HG03378 (cell line): ENCODE data around the gene TMEM132C.

Source experiments
- ATAC-seq: cut with Tn5 transposase; IDR thresholded peaks from one replicate; pipeline ENCODE4 v1.9.1; 2021; ENCODE audit warnings: mild to moderate bottlenecking, moderate library complexity; ENCODE audit not compliant: unreplicated experiment

TMEM132C gene

DNA sequence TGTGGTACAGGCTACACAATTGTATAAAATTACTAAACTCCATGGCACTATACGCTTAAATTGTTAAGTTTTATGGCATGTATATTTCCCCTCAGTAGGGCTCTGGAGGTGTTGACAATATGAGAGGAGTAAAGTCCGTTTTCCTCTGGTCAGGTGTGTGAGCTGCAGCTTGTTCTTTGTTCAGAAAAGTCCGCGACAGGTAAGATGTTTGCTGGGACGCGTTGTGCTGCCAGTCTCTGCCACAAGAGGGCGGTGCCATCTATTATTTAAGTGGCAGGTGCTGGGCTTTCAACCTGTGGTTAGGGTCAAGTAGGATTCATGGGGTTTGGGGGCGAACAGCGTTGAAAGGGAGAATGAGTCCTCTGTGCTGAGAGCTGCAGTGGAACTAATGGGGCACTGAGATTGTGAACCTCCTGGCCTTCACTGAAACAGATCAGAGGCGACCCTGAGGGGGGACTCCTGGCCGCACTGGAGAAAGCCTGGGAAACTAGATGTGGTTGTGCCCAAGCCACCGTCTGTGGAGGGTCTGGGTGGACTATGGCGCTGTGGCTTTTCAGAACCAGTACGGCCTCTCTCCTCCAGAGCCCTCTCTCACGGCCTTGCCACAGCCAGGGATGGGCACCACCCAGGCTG, 377.8 kb downstream of the TMEM132C start:
- ATAC-seq: no peak

DNA sequence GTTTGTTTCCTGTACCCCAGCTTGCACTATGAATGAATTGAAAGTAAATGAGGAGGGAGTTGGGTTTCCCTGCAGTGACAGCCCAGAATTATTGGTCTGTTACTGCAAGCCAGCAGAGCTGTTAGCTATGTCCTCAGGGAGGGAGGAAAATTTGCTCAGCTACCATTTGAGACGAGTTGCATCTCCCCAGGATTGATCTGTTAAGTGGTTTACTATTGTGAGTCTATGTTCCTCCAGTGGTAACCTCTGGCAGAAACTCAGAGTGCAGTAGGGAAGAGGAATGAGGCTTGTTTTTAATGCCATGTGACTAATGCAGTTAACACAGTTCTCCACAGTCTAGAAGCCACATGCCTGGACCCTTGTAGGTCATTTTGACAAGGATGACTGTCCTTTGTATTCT, 382.9 kb downstream of the TMEM132C start:
- no peak for ATAC-seq

DNA sequence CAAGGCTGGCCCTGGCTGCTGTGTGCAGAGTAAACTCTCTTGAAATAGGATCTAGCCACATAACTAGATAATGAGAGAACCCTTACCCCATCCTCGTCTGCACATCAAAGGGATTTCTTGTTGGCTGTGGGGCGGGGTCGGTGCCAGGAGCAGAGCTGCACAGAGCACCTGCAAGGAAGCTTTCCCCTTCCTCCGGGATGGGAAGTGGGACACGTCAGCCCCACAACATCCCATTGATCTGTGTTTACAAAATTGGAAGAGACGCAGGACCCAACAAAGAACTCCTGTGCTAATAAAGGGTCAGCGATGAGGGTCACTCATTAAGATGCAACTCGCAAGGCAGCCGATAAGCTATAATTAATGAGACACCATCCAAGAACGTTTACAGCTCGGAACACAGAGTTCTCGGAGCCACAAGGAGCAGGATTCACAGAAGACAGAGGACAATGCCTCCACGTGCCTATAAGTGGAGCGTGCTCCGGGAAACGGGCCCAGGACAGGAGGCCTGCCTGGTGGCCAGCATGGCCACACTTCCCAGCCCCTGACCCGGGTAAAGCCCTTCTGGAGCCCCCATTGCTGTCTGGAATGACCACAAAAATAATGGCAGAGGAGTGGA, 385.3 kb downstream of the TMEM132C start:
- ATAC-seq: no peak

DNA sequence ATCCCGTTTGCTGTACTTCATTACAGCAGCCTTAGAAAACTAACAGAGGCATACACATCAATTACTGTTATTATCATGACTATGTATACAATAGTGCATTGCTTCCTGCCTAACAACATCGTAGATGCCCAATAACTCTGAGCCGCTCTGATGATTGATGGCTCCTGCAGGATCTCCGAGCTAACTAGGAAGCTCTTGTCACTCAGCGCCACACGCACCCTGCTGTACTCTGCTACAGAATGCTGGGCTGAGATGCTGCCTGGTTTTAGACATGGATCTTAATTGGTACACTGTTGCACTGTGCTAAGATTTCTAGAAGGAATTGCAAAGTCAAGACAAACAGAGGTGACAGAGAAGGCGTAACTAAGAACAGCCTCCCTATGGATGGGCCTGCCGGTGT, 387.5 kb downstream of the TMEM132C start:
- ATAC-seq: no peak

DNA sequence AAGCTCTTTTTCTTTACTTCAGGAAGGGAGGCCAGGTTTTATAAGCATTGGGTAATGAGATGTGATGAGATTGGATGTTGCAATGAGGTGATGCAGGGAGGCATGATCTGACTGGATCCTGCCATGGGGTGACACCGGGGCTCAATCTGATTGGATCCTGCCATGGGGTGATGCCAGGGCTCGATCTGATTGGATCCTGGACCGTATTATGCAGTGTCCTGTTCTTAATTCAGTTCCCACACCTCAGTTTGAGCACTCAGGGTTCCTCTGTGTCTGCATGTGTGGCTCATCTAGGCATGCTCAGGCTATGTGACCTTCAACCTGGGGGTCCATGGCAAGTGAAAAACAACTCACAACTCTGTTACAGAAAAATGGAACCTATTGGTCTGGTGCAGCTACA, 390.4 kb downstream of the TMEM132C start:
- ATAC-seq: no peak

DNA sequence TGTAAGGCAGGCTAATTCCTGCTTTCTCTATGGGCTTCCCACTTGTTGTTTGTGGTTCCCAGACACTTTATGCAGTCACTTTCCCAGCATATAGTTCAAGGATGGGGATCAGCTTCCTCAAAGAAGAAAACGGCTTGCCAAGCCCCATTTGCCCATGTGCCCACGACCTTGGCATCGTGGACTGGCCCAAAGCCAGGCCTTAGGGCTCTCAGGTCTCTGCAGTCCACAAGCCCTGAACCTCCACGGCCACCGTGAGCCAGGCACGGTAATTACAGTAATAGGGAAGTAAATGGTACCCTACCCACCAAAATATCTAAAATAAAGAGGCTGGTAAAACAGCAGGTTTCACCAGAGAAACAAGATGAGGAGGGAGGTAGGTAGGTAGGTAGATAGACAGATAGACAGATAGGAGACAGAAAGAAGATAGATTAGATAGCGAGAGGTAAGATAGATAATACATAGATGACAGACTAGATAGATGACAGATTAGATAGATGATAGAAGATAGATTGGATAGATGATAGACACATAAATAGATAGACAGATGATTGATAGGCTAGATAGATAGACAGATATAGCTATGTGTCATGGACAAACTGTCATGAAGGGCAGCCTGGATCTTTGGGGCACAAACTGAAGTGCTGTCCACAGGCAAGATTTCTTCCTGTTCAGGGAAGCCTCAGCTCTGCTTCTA, 393.7 kb downstream of the TMEM132C start:
- ATAC-seq: no peak

DNA sequence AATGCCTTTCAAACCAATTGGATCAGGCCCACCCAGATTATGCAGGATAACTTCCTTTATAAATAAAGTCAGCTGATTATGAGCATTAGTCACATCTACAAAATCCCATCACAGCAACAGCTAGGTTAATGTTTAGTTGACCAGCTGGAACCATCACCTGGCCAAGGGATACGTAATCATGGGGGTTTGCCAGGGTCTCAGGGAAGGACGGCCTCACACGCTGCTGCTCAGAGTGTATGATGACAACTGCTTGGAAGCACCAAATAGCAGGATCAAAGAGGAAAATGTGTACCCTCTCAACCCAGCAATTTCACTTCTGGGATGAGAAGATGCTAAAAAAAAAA, 394.2 kb downstream of the TMEM132C start:
- ATAC-seq: no peak

DNA sequence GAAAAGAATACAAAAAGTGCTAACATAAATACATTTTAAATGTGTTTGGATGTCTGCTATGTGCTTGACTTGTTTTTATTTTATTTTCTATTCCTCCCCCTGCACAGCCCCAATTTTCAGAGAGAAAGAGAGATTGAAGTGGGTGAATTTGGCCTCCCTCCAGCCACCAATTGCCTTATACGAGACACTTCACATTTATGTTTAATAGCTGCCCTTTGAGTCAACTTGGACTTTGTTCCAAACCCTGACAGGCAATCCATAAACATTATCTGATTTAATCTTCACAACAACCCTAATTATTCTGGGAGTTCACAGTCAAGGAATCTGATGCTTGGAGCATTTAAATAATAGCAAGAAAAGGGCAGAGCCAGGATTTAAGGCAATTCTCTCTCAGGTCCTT, 395.1 kb downstream of the TMEM132C start:
- no peak for ATAC-seq

DNA sequence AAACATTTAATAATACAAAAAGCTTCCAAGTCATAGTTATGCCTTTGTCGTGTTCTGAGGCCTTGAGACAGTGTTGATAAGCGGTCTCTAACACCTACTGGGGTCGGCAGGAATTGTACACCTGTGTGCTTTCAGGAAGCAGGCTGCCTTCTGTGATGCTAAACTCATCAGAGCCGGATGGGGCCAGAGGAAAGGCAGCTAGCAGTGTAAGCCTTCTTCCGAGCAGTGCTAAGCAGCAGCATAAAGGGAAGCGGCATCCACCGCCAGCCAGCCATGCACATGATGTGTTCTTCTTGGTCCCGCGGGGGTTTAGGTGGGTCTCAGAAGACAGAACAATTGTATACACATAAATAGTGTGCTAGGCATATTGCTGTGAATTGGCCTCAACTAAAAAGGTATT, 397.5 kb downstream of the TMEM132C start:
- ATAC-seq: no peak

DNA sequence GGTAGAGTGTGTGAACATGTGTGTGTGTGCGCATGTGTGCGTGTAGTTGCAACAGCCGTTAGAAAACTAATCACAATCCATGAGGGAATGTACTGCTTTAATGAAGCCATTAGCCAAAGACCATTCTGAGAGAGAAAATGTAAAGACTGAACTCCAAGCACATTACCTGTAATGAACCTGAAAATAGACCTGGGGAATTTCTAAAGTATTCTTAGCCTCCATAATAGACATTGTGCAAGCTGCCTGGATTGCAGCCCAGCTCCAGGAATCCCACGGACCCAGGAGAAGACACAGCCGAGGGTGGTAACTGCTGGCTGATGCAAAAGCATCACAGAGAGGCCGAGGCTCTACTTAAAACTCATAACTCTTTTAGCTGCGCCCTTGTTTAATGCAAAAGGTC, 400.2 kb downstream of the TMEM132C start:
- ATAC-seq: no peak

DNA sequence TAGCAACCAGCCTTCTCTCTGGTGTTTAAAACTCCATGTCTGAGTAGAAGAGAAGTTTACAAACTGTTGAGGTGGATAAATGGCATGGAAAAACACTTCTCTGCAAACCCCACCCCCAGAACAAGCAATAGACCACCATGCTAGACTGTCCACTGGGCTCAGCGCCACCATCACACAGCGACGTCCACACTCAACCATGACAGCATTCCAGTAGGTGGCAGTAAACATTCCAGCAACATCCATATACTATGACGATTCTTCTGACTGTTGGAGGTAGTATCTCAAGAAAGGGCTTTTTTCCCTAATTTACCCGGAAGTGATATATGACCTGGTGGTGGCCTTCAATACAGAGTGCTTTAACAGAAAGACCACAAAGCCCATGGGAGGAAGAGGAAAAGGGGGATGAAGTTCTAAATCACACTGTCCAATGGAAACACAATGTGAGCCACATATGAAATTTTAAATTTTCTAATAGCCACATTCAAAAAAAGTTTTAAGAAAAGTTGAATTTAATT, 404.6 kb downstream of the TMEM132C start:
- ATAC-seq: no peak

DNA sequence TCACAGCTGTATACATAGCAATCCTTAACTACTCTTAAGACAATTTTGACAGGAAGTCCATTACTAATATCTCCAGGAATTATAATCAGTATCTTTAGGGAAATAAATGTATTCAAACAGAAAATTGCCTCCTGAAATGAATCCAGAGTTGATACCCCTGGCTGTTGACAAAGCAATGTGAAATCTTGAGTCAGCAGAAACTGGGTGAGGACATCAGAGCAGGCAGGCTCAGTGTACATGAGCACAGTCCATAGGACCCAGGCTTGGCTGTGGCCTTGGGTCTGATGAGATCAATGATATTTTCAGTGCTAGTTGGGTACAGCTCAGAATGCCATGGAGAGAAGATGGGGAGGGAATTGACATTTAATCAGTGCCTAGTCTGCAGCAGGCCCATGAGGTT, 405.5 kb downstream of the TMEM132C start:
- ATAC-seq: no peak

DNA sequence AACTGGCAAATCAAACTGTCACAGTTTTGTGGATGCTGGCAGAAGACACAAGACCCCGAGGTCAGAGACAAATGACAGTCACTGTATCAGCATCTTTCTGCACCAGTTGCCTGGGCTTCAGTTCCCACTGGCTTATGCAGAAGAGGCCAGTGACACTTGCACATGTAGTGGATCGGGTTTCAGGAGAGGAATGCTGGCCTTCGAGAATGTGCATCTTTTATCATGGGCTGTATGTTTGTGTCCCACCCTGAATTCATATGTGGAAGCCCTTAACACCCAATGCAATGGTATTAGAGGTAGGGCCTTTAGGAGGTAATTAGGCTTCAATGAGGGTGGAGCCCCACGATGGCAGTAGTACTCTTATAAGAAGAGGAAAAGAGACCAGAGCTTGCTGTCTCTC, 405.9 kb downstream of the TMEM132C start:
- no peak for ATAC-seq

DNA sequence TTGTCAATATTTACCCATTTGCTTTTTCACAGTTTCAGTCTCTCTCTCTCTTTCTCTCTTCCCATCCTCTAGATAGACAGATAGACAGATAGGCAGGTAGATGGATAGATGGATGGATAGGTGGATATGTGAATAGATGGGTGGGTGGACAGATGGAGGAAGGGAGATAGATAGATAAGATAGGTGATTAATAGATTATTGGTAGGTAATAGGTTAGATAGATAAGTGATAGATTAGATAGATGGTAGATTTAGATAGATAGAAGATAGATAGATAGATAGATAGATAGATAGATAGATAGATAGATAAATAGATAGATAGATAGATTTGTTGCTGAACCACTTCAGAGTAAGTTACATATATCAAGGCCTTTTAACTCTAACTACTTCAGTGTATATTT, 408.6 kb downstream of the TMEM132C start:
- no peak for ATAC-seq

DNA sequence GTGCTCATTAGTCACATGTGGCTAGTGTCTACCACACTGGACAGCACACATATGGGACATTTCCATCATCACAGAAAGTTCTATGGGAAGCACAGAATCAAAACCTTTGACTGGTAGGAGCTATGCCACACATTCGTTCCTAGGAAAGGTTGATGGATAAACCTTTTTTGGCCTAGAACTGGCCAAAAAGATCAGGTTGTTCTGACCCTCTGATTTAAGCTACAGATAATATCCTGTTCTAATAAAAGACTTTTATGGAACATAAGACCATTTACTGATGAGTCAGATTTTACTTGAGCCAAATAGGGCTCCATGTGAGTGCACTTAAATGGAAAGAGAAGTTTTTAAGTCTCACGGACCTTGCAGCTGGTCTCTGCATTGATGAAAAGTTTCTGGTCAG, 413.6 kb downstream of the TMEM132C start:
- ATAC-seq: no peak

DNA sequence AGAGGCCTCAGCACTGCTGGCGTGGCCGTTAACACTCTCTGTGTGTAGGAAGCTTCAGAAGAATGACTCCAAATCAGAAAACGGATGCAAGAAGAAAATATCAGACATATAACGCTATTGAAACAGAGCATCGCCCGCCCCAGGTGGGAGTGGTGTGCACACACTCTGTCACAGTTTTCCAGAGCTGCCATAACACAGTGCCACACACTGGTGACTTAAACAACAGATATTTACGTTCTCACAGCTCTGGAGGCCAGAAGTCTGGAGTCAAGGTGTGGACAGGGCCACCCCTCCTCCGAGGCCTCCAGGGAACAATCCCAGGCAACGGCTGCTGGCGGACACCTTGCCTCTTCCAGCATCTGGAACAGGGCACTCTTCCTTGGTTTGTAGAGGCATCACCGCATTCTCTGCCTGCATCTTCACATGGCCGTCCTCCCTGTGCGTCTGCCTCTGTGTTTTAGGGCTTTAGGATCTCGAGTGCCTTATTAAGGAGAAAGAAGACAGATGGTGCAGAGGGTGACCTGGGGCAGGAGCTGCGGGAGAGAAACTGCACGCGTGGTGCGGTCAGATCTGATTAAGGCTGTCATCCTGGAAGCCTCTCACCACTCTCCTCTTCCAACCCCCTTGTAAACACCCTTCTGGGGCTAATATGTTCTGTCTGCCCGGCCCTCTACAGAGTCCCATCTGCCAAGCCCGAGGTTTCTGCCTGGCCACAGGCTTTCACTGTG, 415.7 kb downstream of the TMEM132C start:
- ATAC-seq: no peak

DNA sequence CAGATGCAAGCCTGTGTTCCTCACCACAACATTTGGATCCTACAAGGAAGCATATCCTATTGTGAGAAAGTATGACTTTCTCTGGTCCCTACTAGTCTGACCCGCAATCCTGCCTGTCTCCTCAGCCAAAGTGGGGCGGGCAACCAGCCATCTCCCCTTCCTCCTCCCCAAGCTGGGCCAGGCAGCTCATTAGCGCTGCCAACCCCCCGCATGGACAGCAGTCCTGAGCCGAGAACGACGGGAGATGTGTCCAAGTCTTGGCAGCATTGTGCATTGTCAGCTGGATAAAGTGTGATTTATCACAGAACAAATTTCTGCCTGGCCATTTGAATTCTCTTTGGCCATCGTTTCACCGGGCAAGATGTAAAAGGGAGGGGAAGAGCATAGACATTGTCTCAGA, 417.4 kb downstream of the TMEM132C start:
- ATAC-seq: no peak

DNA sequence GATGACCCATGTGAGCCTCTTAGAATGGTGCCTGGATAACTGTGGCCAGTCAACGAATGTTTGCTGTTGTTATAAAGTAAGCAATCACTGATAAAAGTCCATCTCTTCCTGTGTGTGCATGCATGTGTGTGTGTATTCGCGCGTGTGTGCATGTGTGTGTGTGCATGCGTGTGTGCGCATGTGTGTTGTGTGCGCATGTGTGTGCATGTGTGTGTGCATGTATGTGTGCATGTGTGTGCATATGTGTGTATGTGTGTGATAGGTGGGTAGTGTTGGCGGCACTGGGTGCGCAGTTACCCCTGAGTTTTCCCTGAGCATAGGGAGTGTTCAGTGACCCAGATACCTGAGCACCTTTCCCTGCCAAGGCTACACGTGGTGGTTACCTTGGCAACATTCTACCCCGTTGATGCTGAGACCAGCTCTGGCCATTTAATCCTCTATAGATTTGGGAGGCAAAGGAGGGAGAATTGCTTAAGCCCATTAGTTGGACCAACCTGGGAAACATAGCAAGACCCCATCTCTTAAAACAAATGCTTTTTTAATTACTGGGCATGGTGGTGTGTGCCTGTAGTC, 419.0 kb downstream of the TMEM132C start:
- ATAC-seq: no peak

DNA sequence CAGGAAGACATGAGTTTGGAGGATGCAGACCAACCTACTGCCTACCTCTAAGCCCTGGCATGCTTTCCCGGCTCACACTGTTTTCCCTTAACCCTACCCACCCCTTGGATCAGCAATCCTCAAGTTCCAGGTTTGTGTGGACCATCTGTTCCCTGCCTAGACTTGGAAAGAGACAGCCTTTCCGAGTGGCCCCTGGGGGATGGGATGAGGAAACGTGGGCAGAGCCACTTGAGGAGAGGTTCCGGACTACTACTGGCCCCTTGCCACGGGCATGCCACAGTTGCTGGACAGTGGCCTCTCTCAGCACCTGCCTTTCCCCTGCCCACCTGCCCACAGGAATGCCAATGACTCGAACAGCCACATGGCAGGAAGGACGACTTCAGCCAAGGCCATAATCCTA, 420.9 kb downstream of the TMEM132C start:
- no peak for ATAC-seq

DNA sequence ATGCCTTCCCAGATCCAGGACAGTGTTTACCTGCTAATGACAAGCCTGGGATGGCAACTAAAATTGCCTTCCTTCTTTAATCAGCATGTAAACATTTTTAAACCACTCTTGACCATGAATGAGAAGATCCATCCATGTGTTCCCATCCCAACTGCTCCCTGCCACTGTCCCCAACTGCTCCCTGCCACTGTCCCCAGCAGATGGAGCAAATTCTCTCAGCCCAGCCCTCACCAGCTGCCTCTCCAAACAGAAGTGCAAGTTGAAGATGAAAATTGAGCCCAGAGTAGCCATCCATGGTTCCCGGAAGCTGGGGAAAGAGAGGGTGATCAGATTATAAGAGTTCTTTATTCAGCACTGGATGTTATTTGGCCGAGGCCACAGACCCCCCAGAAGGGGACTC, 423.7 kb downstream of the TMEM132C start:
- no peak for ATAC-seq

DNA sequence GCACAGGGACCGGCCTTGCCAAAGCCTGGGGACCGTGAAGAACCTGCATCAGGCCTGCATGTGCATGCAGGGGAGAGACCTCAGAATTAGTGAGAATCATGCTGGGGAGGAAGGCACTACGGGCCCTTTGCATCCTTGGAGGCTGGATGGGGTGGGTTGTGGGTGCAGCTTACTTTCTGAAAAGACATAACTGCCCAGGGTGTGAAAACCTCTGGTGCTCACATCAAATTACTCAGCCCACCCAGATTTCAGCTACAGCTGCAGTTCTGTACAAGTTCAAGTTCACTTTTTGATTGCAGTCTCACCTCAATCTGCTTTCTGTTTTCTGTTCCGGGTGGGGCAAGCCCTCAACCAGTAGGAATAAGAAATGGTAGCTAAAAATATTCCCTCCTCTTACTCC, 426.1 kb downstream of the TMEM132C start:
- no peak for ATAC-seq
